Endothelial cell of umbilical vein (primary cell): ENCODE measurements around the gene KCTD11.

Experiments
- EZH2 ChIP-seq: IDR thresholded peaks from 2 replicates; pipeline ENCODE4 v1.6.1; 2012; ENCODE audit warnings: borderline replicate concordance, low read depth, mild to moderate bottlenecking, moderate library complexity, low read length, inconsistent platforms; ENCODE audit not compliant: severe bottlenecking
- GATA2 ChIP-seq: IDR thresholded peaks from 2 replicates; pipeline ENCODE4 v1.7.0; 2011; ENCODE audit warnings: low read depth, mild to moderate bottlenecking, moderate library complexity, mixed read lengths, low read length; ENCODE audit not compliant: insufficient read length, insufficient read depth
- POLR2A ChIP-seq: IDR thresholded peaks from 2 replicates; pipeline ENCODE4 v1.6.1; 2012; ENCODE audit warnings: low read depth, mild to moderate bottlenecking, control low read depth, low read length
- POLR2AphosphoS5 ChIP-seq: IDR thresholded peaks from 2 replicates; pipeline ENCODE4 v1.6.1; 2012; ENCODE audit warnings: low read depth, mild to moderate bottlenecking, control low read depth, low read length, moderate library complexity; ENCODE audit not compliant: insufficient read depth
- TF ChIP-seq, protein P1 (sequence below), 2 donors: IDR thresholded peaks; 1 replicate in 1 of 2; 2 replicates in 1 of 2; pipeline ENCODE4 v1.5.1; 2011; ENCODE audit warnings: low read length in 2 of 2, mild to moderate bottlenecking in 2 of 2, moderate library complexity in 2 of 2, control low read depth in 1 of 2, inconsistent platforms in 1 of 2, low read depth in 1 of 2; ENCODE audit not compliant: insufficient read depth in 1 of 2; ENCODE audit errors: extremely low read depth in 1 of 2
- TF ChIP-seq, protein P2 (sequence below): IDR thresholded peaks from 2 replicates; pipeline ENCODE4 v1.6.1; 2011; ENCODE audit not compliant: insufficient read depth, insufficient read length

GRCh38 chr17:7393613-7394451 lies 41.9 kb downstream of the KCTD11 start:
- TF ChIP-seq, protein P1, sequence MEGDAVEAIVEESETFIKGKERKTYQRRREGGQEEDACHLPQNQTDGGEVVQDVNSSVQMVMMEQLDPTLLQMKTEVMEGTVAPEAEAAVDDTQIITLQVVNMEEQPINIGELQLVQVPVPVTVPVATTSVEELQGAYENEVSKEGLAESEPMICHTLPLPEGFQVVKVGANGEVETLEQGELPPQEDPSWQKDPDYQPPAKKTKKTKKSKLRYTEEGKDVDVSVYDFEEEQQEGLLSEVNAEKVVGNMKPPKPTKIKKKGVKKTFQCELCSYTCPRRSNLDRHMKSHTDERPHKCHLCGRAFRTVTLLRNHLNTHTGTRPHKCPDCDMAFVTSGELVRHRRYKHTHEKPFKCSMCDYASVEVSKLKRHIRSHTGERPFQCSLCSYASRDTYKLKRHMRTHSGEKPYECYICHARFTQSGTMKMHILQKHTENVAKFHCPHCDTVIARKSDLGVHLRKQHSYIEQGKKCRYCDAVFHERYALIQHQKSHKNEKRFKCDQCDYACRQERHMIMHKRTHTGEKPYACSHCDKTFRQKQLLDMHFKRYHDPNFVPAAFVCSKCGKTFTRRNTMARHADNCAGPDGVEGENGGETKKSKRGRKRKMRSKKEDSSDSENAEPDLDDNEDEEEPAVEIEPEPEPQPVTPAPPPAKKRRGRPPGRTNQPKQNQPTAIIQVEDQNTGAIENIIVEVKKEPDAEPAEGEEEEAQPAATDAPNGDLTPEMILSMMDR (IDR thresholded peaks at IDR 0.05; ENCODE audit: extremely low read depth in 1 of 2, insufficient read depth in 1 of 2, low read depth in 1 of 2, low read length in 2 of 2), result peak in 1 of 2 donors; percentile 7
- TF ChIP-seq GATA2, result no peak
- no peak for TF ChIP-seq POLR2A
- no peak for TF ChIP-seq EZH2
- TF ChIP-seq, protein P2, sequence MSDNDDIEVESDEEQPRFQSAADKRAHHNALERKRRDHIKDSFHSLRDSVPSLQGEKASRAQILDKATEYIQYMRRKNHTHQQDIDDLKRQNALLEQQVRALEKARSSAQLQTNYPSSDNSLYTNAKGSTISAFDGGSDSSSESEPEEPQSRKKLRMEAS, result no peak
- TF ChIP-seq POLR2AphosphoS5, result no peak
